ENCODE results near the gene ITM2C.

- TF ChIP-seq EZH2 (IDR thresholded peaks at IDR 0.05) (no peak), POLR2AphosphoS5 (IDR thresholded peaks at IDR 0.05; ENCODE audit: borderline replicate concordance, low read depth, low read length) (no peak), FOXP2 (optimal IDR thresholded peaks at IDR 0.05; ENCODE audit: control extremely low read depth, extremely low read length, insufficient read depth) (no peak)
These were observed 2.5 kb upstream of the ITM2C start for GRCh38 chr2:230862292-230862691.

Data from SK-N-MC (cell line).